NCI-H1436 treated with DMSO at 0.1 percent for 48 hours (cell line): Measurements from ENCODE around the gene DMRT3.

ENCODE experiments used
- DNase-seq: peaks from one replicate; lab custom pipeline; 2025; lab: John Stamatoyannopoulos, UW

The DMRT3 gene

DNA sequence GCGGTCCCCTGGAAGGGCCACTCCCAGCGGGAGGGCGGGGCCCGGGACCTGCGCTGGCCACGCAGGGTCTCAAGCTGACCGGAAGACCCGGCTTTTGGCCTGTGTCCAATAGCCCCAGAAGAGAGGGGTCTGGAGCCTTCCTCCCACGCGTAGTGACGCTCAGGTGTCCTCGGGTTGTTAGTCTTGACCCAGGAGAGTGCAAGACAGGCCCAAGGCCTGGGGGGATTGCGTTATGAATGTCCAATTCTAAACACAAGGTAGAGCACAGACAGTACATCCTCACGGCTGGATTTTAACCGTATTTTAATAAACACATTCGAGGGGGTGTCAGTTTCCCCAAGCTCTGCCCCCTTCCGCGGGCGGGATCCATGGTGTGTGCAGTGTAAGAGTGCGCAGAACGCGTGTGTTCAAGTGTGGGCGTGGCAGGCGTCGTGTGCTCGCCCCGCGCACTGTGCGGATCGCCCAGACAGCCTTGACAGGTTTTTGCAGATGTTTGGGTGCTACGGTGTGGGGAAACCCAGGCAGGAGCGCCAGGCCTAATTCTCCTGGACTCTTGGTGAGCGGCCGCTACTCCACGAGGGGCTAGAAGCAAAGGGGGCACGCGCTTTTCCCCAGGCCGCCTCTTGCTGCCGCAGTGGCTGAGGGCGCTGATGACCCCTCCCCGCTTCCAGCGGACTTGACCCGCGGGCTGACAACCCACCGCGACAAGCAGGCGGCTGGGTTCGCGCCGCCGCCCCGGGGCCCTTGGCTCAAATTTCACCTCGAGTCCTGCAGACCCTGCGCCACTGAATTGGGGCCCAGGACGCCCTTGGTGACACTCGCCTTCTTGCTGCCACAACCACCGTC is 6.1 kb upstream of the DMRT3 start:
- no peak for DNase-seq

DNA sequence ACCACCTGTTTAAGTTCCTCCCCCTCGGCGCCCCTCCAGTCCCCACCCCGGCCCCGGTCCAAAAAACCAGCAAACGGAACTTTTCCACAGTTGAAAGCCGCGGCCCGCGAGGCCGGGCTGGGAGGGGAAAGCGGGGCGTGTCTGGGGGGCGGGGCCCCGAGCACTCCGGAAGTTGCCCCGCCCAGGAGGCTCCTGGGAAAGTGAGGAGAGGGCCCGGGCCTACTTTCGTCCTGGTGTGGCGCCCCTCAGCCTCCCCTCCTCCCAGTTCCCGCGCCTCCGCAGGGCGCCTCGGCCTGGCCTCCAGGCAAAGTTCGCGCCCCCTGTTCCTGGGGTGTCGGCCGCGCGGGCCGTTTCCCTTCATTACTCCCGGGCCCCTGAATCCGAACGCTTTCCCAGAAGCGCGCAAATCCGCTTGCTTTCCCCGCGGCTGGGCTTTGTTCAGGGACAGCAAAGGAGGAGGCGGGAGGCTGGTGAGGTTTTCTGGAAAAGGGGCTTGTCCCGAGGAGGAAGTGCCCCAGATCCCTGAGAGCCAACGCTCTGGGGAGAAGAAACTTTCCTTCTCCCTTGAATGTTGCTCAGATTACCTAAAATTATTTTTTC is 4.5 kb upstream of the DMRT3 start:
- DNase-seq: no peak

DNA sequence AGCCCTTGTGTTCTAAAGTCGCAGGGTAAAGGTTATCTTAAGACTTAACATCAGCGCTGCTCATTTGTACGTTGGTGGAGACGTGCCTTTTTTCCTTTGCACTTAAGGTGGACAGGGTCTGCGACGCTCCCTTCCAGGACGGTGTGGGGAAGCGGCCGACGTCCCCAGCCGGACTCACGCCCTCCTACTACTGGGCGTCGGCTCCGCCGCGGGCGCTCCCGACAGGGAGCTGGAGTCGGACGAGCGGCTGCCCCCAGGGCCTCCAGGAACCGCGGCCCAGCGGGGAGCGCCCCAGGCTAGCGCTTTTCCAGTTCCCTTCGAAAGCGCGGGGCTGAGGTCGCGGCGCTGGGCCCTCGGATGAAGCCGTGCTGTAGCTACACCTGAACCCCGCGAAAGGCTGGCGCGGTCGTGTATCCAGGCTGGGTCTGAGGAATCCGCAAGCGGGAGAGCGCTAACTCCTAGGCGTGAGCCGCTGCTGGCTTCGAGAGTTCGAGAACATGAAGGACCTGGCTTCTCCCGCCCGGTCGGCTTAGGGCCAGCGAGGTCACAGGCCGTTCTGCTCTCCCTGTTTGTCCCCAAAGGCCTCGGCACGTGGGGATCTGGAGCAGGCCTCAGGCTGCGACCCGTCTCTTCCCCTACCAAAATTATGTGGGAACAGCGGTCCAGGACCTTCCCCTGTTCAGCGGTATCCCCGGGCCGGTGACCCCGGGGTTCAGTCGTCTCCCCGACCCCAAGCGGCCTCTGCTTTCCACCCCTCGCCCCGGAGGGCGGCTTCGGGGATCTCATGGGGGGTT is 3.8 kb upstream of the DMRT3 start:
- DNase-seq: no peak

DNA sequence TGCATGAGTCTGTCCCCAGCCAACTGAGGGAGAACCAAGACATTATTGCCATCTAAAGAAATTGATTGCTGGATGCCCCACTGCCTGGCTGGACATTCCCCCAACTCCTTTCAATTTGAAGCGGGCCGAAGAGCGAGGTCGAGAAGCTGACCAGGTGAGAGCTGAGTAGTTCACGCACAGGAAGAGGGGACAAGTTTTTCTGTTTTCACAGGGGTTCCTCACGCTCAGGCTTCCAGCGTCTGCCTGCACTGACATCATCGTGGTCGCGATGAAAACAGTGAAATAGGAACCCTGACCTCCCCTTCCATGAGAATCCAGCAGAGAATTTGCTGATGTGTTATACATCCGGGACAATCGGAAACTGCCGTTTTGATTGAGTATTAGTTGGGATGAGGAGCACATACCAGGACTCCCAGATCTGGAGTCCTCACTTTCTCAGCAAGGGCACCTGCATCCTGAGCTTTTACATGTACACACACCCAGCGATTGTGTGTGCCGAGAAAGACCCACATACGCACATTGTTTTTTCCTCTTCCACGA is 3.1 kb upstream of the DMRT3 start:
- no peak for DNase-seq

GRCh38 chr9:974031-974995 is 2.1 kb upstream of the DMRT3 start:
- no peak for DNase-seq

GRCh38 chr9:974996-975739 is 1.3 kb upstream of the DMRT3 start:
- no peak for DNase-seq

GRCh38 chr9:975740-976257 is 656 bp upstream of the DMRT3 start:
- DNase-seq: no peak

DNA sequence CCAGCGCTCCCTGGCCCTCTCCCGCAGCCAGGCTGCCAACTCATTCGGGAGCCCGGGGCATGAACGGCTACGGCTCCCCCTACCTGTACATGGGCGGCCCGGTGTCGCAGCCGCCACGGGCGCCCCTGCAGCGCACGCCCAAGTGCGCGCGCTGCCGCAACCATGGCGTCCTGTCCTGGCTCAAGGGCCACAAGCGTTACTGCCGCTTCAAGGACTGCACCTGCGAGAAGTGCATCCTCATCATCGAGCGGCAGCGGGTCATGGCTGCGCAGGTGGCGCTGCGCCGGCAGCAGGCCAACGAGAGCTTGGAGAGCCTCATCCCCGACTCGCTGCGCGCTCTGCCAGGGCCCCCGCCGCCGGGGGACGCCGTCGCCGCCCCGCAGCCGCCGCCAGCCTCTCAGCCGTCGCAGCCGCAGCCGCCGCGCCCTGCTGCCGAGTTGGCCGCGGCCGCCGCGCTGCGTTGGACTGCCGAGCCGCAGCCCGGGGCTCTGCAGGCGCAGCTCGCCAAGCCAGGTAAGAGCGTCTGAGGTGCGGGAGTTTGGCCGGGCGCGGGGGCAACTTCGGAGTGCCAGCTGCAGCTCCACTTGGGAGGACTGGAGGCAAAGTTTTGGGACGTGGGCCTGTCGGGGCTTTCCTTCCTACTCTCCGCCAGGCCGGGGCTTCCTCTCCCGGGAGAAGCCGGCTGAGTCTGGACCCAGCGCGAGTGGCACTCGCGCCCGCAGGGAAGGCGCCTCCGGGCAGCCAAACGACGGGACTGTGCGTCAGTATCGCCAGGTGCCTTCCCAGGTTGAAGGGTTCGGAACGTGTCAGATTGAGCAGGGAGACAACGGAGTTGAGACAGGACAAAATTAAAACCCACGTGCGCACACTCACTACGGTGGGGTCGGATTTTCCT is 735 bp downstream of the DMRT3 start:
- no peak for DNase-seq

GRCh38 chr9:977838-978830 is 1.7 kb downstream of the DMRT3 start:
- no peak for DNase-seq

DNA sequence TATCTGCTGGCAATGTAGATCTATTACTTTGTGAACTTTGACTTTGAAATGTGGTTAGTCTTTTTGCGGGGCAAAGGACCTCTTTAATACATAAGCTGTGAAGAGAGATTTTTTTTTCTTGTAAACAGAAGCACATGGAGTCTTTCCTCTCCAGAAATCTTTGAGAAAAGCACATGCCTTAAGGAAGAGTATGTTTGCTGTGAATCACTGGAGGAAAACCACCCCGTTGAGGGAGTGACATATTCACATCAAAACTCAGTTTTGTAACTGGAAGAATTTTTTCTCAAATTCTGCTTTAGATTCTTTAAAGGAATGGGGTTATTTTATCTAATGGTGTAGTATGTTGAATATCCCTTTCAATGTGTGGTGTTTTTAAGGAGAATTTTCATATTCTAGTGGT is 3.5 kb downstream of the DMRT3 start:
- no peak for DNase-seq

DNA sequence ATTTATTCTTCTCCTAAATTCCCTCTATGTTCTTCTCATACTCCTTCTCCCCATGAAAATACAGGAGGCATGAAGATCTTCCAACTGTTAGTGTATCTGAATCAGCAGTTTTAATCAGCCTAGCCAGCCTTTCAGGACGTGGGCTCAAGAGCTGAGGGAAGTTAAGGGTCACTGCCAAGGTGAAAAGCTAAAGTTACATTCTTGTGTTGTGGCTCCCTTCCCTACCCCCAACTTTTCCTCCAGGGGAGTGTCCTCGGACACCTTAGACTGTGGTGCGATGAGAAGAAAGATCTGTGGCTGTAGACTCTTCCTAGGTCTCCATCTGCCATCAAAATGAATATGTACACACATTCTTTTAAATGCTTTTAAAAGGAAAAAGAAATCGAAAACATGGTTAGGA is 4.2 kb downstream of the DMRT3 start:
- no peak for DNase-seq

- DNase-seq: no peak
Observed at GRCh38 chr9:981491-981898, 5.0 kb downstream of the DMRT3 start.

DNA sequence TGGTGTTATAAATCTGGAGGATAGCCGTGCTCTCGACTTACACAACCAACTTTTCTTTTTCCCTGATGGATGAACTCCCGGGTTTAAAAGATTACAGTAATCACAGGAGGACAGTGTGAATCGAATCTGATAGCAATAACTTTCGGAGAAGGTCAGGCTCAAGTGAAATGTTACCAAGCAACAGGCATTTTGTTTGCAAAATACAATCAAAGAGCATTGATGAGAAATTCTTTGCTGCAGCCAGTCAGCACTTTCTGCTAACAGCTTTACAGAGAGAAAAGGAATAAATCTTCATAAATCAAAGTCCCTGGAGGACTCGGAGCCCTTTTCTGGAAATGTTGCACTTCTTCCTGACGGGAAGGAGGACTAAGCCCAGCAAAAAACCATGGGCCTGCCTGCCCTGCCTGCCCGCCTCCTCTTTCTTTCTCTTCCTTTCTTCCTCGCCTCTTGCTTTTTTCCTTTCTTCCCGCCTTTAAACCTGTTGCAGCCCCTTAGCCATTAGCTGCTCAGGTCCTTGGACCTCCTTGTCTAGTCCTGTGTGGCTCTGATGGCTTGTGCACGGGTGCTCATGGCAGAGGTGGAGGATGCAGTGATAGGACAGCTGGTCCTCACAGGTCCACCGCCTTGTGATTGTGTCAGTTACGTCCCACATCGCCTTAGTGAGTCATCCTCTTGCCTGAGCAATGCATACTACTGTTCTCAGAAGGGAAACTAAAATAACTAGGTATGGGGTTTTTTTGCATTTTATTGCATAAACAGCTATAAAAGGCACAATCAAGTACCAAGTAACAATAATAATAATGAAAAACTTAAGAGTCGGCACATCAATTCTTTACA is 6.2 kb downstream of the DMRT3 start:
- no peak for DNase-seq

DNA sequence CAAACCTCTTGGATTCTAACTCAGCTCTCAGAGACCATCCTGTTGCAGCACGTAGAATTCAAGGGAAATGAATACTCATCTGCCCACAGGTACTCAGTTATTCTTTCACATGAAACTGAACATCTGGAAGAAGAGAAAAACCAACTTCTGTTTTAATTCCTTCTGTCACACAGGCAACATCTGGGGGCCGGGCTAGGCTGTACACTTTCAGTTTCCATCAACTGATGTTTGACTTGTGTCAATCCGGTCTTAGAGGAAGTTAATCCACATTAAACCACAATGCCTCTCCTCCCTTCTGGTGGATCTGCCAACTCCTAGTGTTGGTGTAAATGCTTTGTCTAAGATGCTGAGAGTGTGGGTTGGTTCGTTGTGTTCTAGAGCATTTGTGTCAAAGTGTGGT is 17.6 kb downstream of the DMRT3 start:
- DNase-seq: no peak

GRCh38 chr9:995192-995591 is 18.7 kb downstream of the DMRT3 start:
- DNase-seq: no peak

GRCh38 chr9:995781-996180 is 19.3 kb downstream of the DMRT3 start:
- DNase-seq: no peak
